Activated CD8-positive, alpha-beta memory T cell treated with anti-CD3 and anti-CD28 coated beads for 48 hours (primary cell): Measurements from ENCODE around the gene EFCAB8.
"Not testable (repeated sequence)": the region's sequence is repeated elsewhere in the genome, so short reads cannot be mapped to it uniquely, and the experiment has no call there.

Experiments
- DNase-seq, 3 experiments: peaks; one replicate each; pipeline ENCODE4 v3.0.0-alpha.2; 2020; ENCODE audit warnings: low read depth in 2 of 3, low spot score in 2 of 3

Gene EFCAB8

GRCh38 chr20:32887492-32887891 lies 28.8 kb downstream of the EFCAB8 start:
- DNase-seq, result no peak

DNA sequence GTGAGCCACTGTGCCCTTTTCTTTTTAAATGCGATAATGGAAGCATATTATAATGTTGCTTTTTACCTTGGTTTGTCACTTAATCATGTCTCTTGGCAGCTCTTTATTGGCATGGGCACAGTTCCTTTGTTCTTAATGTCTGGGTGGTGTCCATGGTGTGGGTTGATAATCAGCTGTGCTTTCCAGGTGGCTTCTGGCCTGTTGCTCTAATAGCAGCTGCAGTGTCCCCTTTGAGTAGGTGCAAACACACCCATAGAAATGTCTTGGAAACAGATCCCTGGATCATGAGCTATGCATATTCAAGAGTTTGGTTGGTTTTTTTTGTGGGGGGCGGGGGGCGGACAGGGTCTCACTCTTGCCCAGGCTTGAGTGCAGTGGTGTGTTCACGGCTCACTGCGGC lies 29.9 kb downstream of the EFCAB8 start:
- DNase-seq, result no peak

- DNase-seq, result no peak
These were observed 30.6 kb downstream of the EFCAB8 start for GRCh38 chr20:32889281-32889680.

DNA sequence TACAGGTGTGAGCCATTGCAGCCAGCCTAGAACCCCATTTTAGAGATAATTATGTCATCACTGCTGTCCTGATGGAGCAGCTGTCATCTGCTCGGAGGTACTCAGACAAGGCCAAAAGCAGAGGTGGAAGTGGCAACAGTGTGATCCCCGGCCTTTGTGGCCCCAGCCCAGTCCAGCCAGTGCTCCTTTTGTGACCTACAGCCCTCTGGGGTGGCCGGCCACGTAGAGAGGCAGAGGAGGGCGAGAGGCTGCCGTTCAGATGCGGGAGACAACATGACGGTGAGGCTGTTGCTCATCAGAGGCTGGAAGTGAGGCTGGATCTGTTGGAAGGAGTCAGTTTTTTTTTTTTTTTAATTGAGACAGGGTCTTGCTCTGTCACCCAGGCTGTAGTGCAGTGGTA lies 32.8 kb downstream of the EFCAB8 start:
- no peak for DNase-seq

DNA sequence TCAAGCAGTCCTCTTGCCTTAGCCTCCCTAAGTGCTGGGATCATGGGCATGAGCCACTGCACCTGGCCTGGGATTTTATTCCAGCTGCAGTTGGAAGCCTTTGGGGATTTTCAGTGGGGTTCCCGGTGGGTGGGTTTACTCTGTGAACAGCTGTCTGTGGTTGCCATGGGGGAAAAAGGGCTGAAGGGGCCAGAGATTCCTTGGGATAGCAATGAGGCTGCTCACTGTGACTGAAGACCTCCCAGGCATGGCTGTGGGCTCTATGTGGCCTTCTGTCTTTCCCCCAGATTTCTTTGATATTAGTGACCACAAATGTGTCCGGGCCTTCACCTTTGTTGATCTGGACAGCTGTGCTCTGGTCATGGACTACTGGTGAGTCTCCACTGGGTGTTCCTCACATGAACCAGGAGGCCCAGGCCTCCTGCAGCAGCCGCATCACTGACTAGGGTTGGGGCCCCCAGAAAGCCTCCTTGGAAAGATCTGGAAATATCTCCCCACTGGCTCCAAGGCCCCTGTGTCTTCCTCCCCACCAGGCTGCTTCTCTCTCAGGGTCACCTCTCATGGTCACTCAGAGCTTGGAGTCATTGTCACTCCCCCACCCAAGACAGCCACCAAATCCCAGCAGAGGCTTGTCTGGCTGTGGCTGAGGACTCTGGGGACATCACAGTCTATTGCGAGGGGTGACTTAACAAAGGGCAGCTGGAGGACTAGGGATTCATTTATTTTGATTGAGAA lies 33.4 kb downstream of the EFCAB8 start:
- DNase-seq, result no peak

GRCh38 chr20:32893263-32894025 lies 34.7 kb downstream of the EFCAB8 start:
- no peak for DNase-seq

DNA sequence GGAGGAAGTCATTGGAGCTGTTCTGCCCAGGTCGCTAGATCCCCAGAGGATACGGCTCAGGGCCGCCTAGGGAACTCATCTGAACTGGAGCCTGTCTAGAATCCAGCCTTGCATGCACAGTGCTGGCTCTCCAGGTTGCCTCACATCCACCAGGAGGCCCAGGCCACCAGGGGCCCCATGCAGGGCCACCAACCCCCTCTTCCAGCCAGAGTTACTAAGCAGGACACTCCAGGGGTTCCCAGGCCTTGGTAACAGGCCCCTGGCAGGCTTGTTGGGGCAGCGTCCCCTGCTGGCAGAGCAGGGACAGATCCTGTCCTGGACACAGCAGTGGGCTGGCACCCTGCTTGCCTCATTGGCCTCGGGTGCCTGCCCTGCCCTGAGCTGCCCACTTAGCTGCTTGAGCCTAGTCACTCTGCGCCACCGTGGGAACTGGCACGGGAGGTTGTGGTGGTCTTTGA lies 35.3 kb downstream of the EFCAB8 start:
- no peak for DNase-seq

- no peak for DNase-seq
These were observed 36.1 kb downstream of the EFCAB8 start for GRCh38 chr20:32894711-32895355.

- DNase-seq, result no peak
These were observed 38.0 kb downstream of the EFCAB8 start for GRCh38 chr20:32896521-32897280.

- no peak for DNase-seq
These were observed 40.0 kb downstream of the EFCAB8 start for GRCh38 chr20:32898729-32899128.

DNA sequence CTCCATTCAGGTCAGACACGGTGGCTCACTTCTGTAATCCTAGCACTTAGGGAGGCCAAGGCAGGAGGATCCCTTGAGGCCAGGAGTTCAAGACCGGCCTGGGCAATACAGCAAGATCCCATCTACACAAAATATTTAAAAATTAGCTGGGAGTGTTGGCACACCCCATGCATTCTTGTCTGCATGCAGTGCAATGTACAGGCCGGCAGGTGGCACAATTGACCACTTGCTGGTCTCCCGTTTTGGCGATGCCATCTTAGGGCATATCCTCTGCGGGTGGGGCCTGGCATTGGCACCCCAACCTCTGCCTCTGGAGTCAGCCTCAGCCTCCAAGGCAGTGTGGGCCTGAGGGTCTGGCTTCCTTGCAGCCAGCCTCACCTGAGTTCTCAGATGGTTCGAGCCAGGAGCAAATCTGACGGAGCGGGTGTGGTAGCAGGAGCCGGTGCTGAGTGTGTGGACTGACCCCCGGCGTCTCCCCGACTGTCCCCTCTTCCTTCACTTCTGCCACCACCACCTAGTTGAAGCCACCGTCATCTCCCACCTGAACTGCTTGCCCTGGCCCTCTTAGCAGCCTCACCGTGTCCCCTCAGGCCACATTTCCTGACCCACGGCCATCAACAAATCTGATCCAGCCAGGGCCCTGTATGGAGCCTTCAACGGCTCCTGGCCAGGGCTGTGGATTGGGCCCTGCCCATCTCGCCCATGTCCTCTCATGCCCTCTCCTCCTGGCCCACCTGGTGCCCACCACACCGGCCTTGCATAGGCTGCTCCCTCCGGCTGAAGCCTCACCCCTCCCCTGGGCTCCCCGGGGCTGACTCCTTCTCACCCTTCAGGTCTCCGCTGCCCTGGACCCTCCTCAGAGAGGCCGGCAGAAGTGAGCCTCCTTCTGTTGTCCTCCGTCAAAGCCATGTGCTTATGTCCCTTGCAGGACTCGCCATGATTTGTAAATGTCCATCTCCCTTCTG lies 44.0 kb downstream of the EFCAB8 start:
- peak; percentile 16 to 52 (median 32) for DNase-seq

- DNase-seq, result no peak
These were observed 45.0 kb downstream of the EFCAB8 start for GRCh38 chr20:32903666-32904175.

DNA sequence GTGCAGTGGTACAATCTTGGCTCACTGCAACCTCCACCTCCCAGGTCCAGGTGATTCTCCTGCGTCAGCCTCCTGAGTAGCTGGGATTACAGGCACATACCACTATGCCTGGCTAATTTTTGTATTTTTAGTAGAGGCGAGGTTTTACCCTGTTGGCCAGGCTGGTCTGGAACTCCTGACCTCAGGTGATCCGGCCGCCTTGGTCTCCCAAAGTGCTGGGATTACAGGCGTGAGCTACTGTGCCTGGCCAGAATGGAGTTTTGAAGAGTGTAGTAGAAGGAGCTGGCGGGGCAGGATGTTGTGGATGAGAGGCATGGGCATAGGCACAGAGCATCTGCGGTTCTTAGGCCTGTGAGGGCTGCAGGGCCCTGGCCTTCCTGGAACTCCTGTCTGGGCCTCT lies 46.0 kb downstream of the EFCAB8 start:
- DNase-seq, result not testable (repeated sequence)

DNA sequence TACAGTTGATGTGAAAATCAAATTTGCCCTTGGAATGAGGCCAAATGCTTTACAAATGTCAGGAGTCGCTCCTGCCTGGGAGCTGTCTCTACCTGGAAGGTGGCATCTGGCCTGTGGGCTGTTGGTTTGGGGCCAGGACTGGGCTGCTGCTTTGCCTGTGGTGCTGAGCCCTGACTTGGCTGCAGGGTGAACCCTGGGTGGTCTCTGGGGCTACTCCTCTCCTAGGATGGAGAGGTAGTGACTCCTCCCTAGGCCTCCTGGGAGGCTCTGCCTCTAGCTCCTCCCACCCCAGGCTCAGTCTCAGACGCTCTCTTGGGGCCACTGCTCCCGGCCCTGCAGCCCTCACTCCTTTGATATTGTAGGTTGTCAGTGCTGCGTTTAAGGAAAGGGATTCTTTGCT lies 47.5 kb downstream of the EFCAB8 start:
- DNase-seq, result no peak

DNA sequence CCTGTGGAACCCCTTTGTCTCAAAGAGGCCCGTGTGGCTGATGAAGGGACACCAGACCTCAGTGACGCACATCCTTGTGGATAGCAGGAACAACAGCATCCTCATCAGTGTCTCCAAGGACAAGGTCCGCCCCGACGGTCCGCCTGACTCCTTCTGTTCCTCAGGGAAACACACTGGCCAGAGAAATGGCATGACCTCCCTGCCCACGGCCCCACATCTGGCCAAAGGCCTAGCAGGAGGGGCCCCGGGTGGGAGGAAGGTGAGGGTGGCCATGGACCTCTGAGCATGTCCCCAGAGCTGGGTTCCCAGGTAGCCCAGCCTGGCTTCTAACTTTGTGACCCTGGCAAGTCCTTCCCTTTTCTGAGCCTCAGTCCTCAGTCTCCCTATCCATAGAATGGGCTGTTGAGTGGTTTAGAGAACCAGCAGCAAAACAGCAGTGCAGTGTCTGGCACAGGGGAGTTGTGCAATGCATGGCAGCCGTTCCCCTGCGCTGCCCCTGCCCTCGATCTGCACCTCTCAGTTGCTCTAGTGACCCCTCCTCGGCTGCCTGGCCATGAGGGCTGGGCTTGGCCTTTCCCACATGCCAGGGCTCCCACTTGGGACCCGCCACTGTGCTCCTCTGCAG lies 48.3 kb downstream of the EFCAB8 start:
- no peak for DNase-seq

DNA sequence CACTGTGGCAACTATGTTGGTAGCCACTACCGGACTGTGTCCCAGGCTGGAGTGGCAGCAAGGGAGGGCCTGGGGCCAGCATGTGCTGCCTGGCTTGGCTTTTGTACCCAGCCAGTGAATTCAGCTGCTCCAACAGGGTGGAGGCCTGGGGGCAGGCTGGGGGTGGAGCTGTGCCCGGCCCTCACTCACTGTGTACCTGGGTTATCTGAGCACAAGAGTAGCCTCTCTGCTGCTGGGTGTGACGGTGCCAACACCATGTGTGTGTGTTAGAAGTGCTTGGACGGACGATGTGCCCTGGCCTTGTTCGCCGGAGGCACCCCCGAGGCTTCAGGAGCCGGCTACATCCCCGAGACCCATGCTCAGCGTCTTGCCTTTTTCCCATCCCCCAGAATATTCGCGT lies 49.2 kb downstream of the EFCAB8 start:
- DNase-seq, result no peak

- no peak for DNase-seq
These were observed 49.9 kb downstream of the EFCAB8 start for GRCh38 chr20:32908334-32909292.

DNA sequence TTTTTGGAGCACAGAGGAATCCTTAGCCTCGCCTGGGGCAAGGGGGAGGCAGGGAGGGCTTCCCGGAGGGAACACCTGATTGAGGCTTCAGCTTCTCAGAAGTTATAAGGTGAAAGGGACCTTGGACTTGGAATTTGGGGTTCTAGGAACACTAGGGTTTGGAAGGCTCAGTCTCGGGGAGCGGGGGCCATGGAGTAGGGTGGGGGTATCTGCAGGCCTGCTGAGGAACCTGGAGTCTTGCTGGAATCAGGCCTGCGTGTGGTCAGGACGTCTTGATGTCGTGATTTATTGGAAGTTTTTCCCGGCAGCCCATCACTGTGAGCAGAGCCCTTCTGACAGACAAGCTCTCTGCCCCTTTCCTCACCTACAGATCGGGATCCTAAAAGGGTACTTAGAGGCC lies 50.7 kb downstream of the EFCAB8 start:
- no peak for DNase-seq
